ENCODE measurements around the gene GDAP2. TPM values are rescaled to one million over a fixed set of nuclear protein-coding genes. Genes with fewer than 3 reads are reported as not detected.

The GDAP2 gene
- total RNA-seq, 1 experiment from 2014 or later, result 24.4 TPM

DNA sequence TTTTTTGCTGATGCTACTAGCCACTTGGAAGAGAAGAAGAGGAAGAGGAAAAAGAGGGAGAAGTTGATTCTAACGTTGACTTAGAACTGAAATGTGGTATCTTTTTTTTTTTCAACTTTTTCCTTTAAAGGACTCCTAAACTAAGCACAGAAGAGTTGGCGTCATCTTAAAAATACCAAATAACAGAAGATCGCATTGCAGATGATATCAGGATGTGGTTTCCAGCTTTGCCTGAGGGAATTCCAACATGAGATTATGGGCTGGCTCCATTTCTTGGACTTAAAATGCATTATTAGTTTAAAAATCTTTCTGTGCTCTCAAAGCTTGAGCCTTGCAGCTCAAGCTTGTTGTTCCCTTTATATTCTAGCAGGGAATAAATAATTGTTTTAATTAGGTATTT, 29.9 kb upstream of the GDAP2 start:
- no peak overlapping the region for H2AFZ ChIP-seq (ENCODE audit: low read length)
- no peak overlapping the region for H2BK120ac ChIP-seq (ENCODE audit: low read depth, low read length, poor library complexity, severe bottlenecking)
- H3K9ac ChIP-seq (ENCODE audit: extremely low read depth, insufficient read length, low read length), result no peak overlapping the region
- WGBS (ENCODE audit: extremely low coverage, insufficient read length, low lambda C conversion rate), result no CpG with 5 or more reads among the region's 3 CpGs
- no peaks in the 10 kb centered on the region for H4K20me1 ChIP-seq (ENCODE audit: control insufficient read depth, insufficient read depth, insufficient read length)
- Mint-ChIP-seq H3K27me3 (ENCODE audit: low read depth) (no peaks in the 10 kb centered on the region), H3K9me3 (no peaks in the 10 kb centered on the region), H3K36me3 (ENCODE audit: insufficient read depth in 1 of 3, low read depth in 3 of 3) (peaks cover 17 to 68% (median 35%) of the 10 kb centered on the region in 3 experiments; a peak in 6 of 7 replicates), H3K27ac (no peak overlapping the region), H3K4me1 (no peaks in the 10 kb centered on the region), H3K4me3 (no peak overlapping the region)
- H3K23me2 ChIP-seq (ENCODE audit: insufficient read length, low read depth, low read length, poor library complexity, severe bottlenecking), result no peaks in the 10 kb centered on the region
- H3K14ac ChIP-seq (ENCODE audit: insufficient read depth, low read length), result no peak overlapping the region
- H3K27ac ChIP-seq (ENCODE audit: insufficient read length, low read depth, low read length), result no peak overlapping the region
- H3K4ac ChIP-seq (ENCODE audit: low read depth, low read length), result no peak overlapping the region
- H3K4me2 ChIP-seq (ENCODE audit: insufficient read depth, insufficient read length, low read length), result no peak overlapping the region
- H3K79me2 ChIP-seq (ENCODE audit: insufficient read depth, low read length), result no peaks in the 10 kb centered on the region
- H3K9me3 ChIP-seq (ENCODE audit: control insufficient read depth, low read depth, low read length), result no peaks in the 10 kb centered on the region
- H2AK5ac ChIP-seq (ENCODE audit: insufficient read length, low read length), result no peak overlapping the region
- no peak overlapping the region for H2BK15ac ChIP-seq (ENCODE audit: low read depth, low read length)
- no peak for DNase-seq
- H3K79me1 ChIP-seq (ENCODE audit: insufficient read depth, low read depth, low read length, poor library complexity, severe bottlenecking), result no peaks in the 10 kb centered on the region
- no peak overlapping the region for H4K91ac ChIP-seq (ENCODE audit: insufficient read length, low read depth, low read length)
- no peaks in the 10 kb centered on the region for H3K4me1 ChIP-seq (ENCODE audit: insufficient read depth, low read length)
- no peak overlapping the region for H4K5ac ChIP-seq (ENCODE audit: insufficient read length, low read depth, low read length)
- H3K27me3 ChIP-seq (ENCODE audit: insufficient read depth, low read length), result no peaks in the 10 kb centered on the region
- no peak overlapping the region for H3K56ac ChIP-seq (ENCODE audit: insufficient read length, low read depth, low read length)
- no peak overlapping the region for H3T11ph ChIP-seq (ENCODE audit: low read length)
- H2BK12ac ChIP-seq (ENCODE audit: insufficient read length, low read depth, low read length), result no peak overlapping the region
- H3K18ac ChIP-seq (ENCODE audit: insufficient read length, low read depth, low read length), result no peak overlapping the region
- H2BK20ac ChIP-seq (ENCODE audit: low read depth, low read length, poor library complexity, severe bottlenecking), result no peak overlapping the region
- no peak overlapping the region for H3K23ac ChIP-seq (ENCODE audit: insufficient read length, low read depth, low read length)
- no peak overlapping the region for H2BK5ac ChIP-seq (ENCODE audit: insufficient read length, low read length)
- H4K8ac ChIP-seq (replicated peaks; ENCODE audit: insufficient read length, low read depth, low read length), result no peak overlapping the region
- TF ChIP-seq CTCF (conservative IDR thresholded peaks at IDR 0.05), result no peak

Measured in H9 (cell line).